Mucosa of rectum (tissue), 2 donors: ENCODE measurements around the gene DENND5A.
"Not testable (repeated sequence)": the region's sequence is repeated elsewhere in the genome, so short reads cannot be mapped to it uniquely, and the experiment has no call there.

Experiments
- H3K27ac ChIP-seq, 2 donors: one replicate each; pipeline ENCODE4 v1.7.0; 2013; ENCODE audit warnings: inconsistent platforms in 2 of 2, low read depth in 2 of 2, low read length in 2 of 2
- H3K27me3 ChIP-seq, 2 donors: one replicate each; pipeline ENCODE4 v1.7.0; 2013; ENCODE audit warnings: low read length in 2 of 2; ENCODE audit not compliant: control insufficient read depth in 2 of 2, insufficient read depth in 2 of 2
- H3K36me3 ChIP-seq, 2 donors: one replicate each; pipeline ENCODE4 v1.7.0; 2013; ENCODE audit warnings: low read length in 2 of 2; ENCODE audit not compliant: control insufficient read depth in 2 of 2, insufficient read depth in 2 of 2
- H3K4me1 ChIP-seq, 2 donors: one replicate each; pipeline ENCODE4 v1.7.0; 2013; ENCODE audit warnings: low read length in 2 of 2, mild to moderate bottlenecking in 1 of 2; ENCODE audit not compliant: control insufficient read depth in 2 of 2, insufficient read depth in 2 of 2
- H3K4me3 ChIP-seq, 2 donors: one replicate each; pipeline ENCODE4 v1.7.0; 2013; ENCODE audit warnings: low read length in 2 of 2
- H3K9ac ChIP-seq, 2 donors: one replicate each; pipeline ENCODE4 v1.7.0; 2013; ENCODE audit warnings: low read length in 2 of 2, low read depth in 1 of 2, mild to moderate bottlenecking in 1 of 2
- H3K9me3 ChIP-seq, 2 donors: one replicate each; pipeline ENCODE4 v1.7.0; 2013; ENCODE audit warnings: low read length in 2 of 2; ENCODE audit not compliant: control insufficient read depth in 2 of 2
- donor health status: healthy.
- donor health status: Normal muscosa, but diverticular disease.

Gene DENND5A

GRCh38 chr11:9264316-9265210 is 587 bp downstream of the DENND5A start:
- H3K27ac ChIP-seq = peak overlapping the region; percentile 77 to 86
- no peaks in the 10 kb centered on the region for H3K36me3 ChIP-seq
- H3K4me1 ChIP-seq = peaks cover 4 to 9% of the 10 kb centered on the region in 2 donors
- H3K4me3 ChIP-seq = peak overlapping the region; percentile 76 to 82
- H3K27me3 ChIP-seq = peaks cover 0 to 2% of the 10 kb centered on the region in 2 donors
- H3K9me3 ChIP-seq = no peaks in the 10 kb centered on the region
- H3K9ac ChIP-seq = peak overlapping the region; percentile 72 to 78

- H3K4me1 ChIP-seq = peaks cover 4 to 6% of the 10 kb centered on the region in 2 donors
- H3K9ac ChIP-seq = peak overlapping the region; percentile 72 to 78
- H3K27ac ChIP-seq = peak overlapping the region; percentile 77 to 86
- H3K27me3 ChIP-seq = peaks cover 0 to 2% of the 10 kb centered on the region in 2 donors
- H3K36me3 ChIP-seq = no peaks in the 10 kb centered on the region
- peak overlapping the region; percentile 76 to 82 for H3K4me3 ChIP-seq
- H3K9me3 ChIP-seq = no peaks in the 10 kb centered on the region
These were observed 1.3 kb downstream of the DENND5A start for GRCh38 chr11:9263840-9264315.

- not testable (repeated sequence) for H3K9ac ChIP-seq, H3K27ac ChIP-seq, H3K27me3 ChIP-seq, H3K36me3 ChIP-seq, H3K9me3 ChIP-seq, H3K4me1 ChIP-seq, H3K4me3 ChIP-seq
These were observed 4.4 kb downstream of the DENND5A start for GRCh38 chr11:9260838-9261146.

- no peak overlapping the region for H3K9ac ChIP-seq
- H3K27ac ChIP-seq = no peak overlapping the region
- no peak overlapping the region for H3K4me3 ChIP-seq
- H3K9me3 ChIP-seq = no peaks in the 10 kb centered on the region
- peaks cover 0 to 2% of the 10 kb centered on the region in 2 donors for H3K4me1 ChIP-seq
- H3K36me3 ChIP-seq = no peaks in the 10 kb centered on the region
- no peaks in the 10 kb centered on the region for H3K27me3 ChIP-seq
These were observed 4.9 kb downstream of the DENND5A start for GRCh38 chr11:9259981-9260837.

GRCh38 chr11:9258279-9258678 is 6.9 kb downstream of the DENND5A start:
- H3K4me1 ChIP-seq = not testable (repeated sequence)

GRCh38 chr11:9254416-9254815 is 10.7 kb downstream of the DENND5A start:
- no peak overlapping the region for H3K9ac ChIP-seq

More at GRCh38 chr11:9258279-9258678, 6.9 kb downstream of the DENND5A start:
- not testable (repeated sequence) for H3K9me3 ChIP-seq, H3K36me3 ChIP-seq, H3K4me3 ChIP-seq, H3K9ac ChIP-seq, H3K27me3 ChIP-seq, H3K27ac ChIP-seq

GRCh38 chr11:9253086-9253485 is 12.1 kb downstream of the DENND5A start:
- Histone ChIP-seq H3K9me3 (no peaks in the 10 kb centered on the region), H3K9ac (no peak overlapping the region), H3K4me3 (no peak overlapping the region), H3K4me1 (no peaks in the 10 kb centered on the region), H3K27me3 (no peaks in the 10 kb centered on the region), H3K27ac (no peak overlapping the region), H3K36me3 (peaks cover 0 to 2% of the 10 kb centered on the region in 2 donors)

More at GRCh38 chr11:9254416-9254815, 10.7 kb downstream of the DENND5A start:
- Histone ChIP-seq H3K4me1 (no peaks in the 10 kb centered on the region), H3K27me3 (no peaks in the 10 kb centered on the region), H3K27ac (no peak overlapping the region), H3K4me3 (no peak overlapping the region), H3K36me3 (peaks cover 0 to 2% of the 10 kb centered on the region in 2 donors), H3K9me3 (no peaks in the 10 kb centered on the region)

GRCh38 chr11:9251311-9251710 is 13.8 kb downstream of the DENND5A start:
- no peaks in the 10 kb centered on the region for H3K9me3 ChIP-seq
- no peaks in the 10 kb centered on the region for H3K27me3 ChIP-seq
- no peak overlapping the region for H3K4me3 ChIP-seq
- H3K9ac ChIP-seq = no peak overlapping the region
- H3K4me1 ChIP-seq = no peaks in the 10 kb centered on the region
- H3K36me3 ChIP-seq = peaks cover 0 to 2% of the 10 kb centered on the region in 2 donors
- H3K27ac ChIP-seq = no peak overlapping the region

GRCh38 chr11:9250139-9250582 is 15.0 kb downstream of the DENND5A start:
- Histone ChIP-seq H3K9me3 (no peaks in the 10 kb centered on the region), H3K27me3 (no peaks in the 10 kb centered on the region), H3K9ac (no peak overlapping the region), H3K27ac (no peak overlapping the region), H3K4me1 (no peaks in the 10 kb centered on the region), H3K36me3 (peaks cover 0 to 1% of the 10 kb centered on the region in 2 donors), H3K4me3 (no peak overlapping the region)

GRCh38 chr11:9249252-9249651 is 15.9 kb downstream of the DENND5A start:
- Histone ChIP-seq H3K4me1 (no peaks in the 10 kb centered on the region), H3K9ac (no peak overlapping the region)

More at GRCh38 chr11:9249252-9249651, 15.9 kb downstream of the DENND5A start:
- H3K4me3 ChIP-seq = no peak overlapping the region
- H3K36me3 ChIP-seq = no peaks in the 10 kb centered on the region
- H3K9me3 ChIP-seq = no peaks in the 10 kb centered on the region
- no peaks in the 10 kb centered on the region for H3K27me3 ChIP-seq
- H3K27ac ChIP-seq = no peak overlapping the region
